Measurements from ENCODE around the gene LMNB1. TPM values are rescaled to one million over a fixed set of nuclear protein-coding genes. Genes with fewer than 3 reads are reported as not detected.
"Not testable (repeated sequence)": the region's sequence is repeated elsewhere in the genome, so short reads cannot be mapped to it uniquely, and the experiment has no call there.

The LMNB1 gene
- total RNA-seq: 10 to 100 TPM; 14.1 to 81.8 (median 30.6) TPM
- long read RNA-seq, donor 1, partial matches to known transcripts: 0 of 2 reads
- long read RNA-seq, donor 1, other reads (novel, unspliced or antisense): 0 of 2 reads
- long read RNA-seq, donor 2, partial matches to known transcripts: 1 of 4 reads
- long read RNA-seq, donor 2, other reads (novel, unspliced or antisense): 0 of 4 reads

DNA sequence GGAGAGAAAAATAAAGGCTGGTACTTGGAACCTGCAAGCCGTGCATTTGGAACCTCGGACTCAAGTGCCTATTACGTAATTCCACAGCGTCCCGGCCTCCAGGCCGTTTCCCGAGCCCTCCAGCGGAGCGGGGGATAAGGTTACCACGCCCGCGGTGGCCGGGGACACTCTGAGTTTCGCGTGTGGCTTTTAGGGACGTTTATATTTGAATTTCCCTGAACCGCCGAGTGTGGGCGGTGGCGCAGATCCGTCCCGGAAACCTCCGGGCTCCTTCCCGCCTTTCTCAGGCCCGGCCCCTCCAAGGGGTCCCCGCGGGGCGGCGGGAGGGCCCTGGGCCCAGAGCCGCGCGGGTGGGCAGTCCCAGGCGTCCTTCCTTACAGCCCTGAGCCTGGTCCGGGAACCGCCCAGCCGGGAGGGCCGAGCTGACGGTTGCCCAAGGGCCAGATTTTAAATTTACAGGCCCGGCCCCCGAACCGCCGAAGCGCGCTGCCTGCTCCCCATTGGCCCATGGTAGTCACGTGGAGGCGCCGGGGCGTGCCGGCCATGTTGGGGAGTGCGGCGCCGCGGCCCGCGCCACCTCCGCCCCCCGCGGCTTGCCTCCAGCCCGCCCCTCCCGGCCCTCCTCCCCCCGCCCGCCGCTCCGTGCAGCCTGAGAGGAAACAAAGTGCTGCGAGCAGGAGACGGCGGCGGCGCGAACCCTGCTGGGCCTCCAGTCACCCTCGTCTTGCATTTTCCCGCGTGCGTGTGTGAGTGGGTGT, at the start of gene LMNB1:
LMNB1 (plus strand) TSS at position 638 of the 758 bp plus-strand sequence. CDS start 373 bp downstream, outside the sequence.
- intact Hi-C loops (cut with DNase I, micrococcal nuclease): no loop called here
- Histone ChIP-seq H3K36me3 (ENCODE audit: low read depth) (peaks cover 6% of the 10 kb centered on the region), H3K9me3 (no peaks in the 10 kb centered on the region), H3K4me3 (peak within 1 kb of the TSS; percentile 50), H3K4me1 (ENCODE audit: low read depth) (peaks cover 13% of the 10 kb centered on the region)
- ATAC-seq (peak; percentile 87), DNase-seq (peak; percentile 96 to 98 (median 97))
- no peak for TF ChIP-seq CTCF (IDR thresholded peaks at IDR 0.05)

DNA sequence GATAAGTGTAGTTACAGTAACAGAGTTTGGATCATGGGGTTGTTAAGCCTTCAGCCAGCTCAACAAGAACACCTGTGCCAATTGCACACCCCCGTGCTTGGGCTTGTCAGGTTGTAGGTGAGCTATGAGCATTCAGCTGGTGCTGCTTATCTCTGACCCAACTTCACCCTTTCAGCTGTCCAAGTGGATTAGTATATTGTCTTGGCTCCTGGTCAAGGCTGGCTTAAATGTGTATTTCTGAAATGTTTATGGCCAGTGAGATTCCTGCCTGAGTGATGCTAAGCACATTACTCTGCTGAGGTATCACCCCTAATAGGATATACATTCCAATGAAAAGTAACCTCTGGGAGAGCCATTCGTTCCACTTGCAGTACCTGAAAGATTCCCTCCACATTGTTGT, 44.2 kb upstream of the LMNB1 start:
- DNase-seq (peak in 1 of 3 donors; percentile 16), ATAC-seq (peak; percentile 61)
- TF ChIP-seq CTCF (IDR thresholded peaks at IDR 0.05): no peak
- H3K4me3 ChIP-seq: no peak overlapping the region
- H3K4me1 ChIP-seq (ENCODE audit: low read depth): no peaks in the 10 kb centered on the region
- no peaks in the 10 kb centered on the region for H3K9me3 ChIP-seq
- H3K36me3 ChIP-seq (ENCODE audit: low read depth): no peaks in the 10 kb centered on the region
- intact Hi-C loops (cut with DNase I, micrococcal nuclease): no loop called here

DNA sequence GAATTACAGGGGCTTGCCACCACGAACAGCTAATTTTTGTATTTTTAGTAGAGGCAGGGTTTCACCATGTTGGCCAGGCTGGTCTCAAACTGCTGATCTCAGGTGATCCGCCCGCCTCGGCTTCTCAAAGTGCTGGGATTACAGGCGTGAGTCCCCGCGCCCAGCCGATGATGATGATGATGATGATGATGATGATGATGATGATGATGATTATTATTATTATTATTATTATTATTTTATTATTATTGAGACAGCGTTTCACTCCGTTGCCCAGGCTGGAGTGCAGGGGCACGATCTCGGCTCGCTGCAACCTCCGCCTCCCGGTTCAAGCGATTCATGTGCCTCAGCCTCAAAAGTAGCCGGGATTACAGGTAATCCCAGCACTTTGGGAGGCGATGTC, 42.4 kb upstream of the LMNB1 start:
- H3K36me3 ChIP-seq (ENCODE audit: low read depth); intact Hi-C loops (cut with DNase I, micrococcal nuclease); H3K4me1 ChIP-seq (ENCODE audit: low read depth); H3K4me3 ChIP-seq; ATAC-seq; DNase-seq; H3K9me3 ChIP-seq: not testable (repeated sequence)

- Histone ChIP-seq H3K4me1 (ENCODE audit: low read depth) (no peaks in the 10 kb centered on the region), H3K36me3 (ENCODE audit: low read depth) (no peaks in the 10 kb centered on the region), H3K9me3 (no peaks in the 10 kb centered on the region), H3K4me3 (no peak overlapping the region)
- DNase-seq (no peak), ATAC-seq (no peak)
- intact Hi-C loops (cut with DNase I, micrococcal nuclease): no loop called here
- no peak for TF ChIP-seq CTCF (IDR thresholded peaks at IDR 0.05)
Measured at GRCh38 chr5:126736141-126736540, 40.8 kb upstream of the LMNB1 start.

GRCh38 chr5:126741361-126741760, 35.6 kb upstream of the LMNB1 start:
- no peaks in the 10 kb centered on the region for H3K4me1 ChIP-seq (ENCODE audit: low read depth)
- intact Hi-C loops (cut with DNase I, micrococcal nuclease): no loop called here
- H3K36me3 ChIP-seq (ENCODE audit: low read depth): no peaks in the 10 kb centered on the region
- no peak overlapping the region for H3K4me3 ChIP-seq
- no peak for TF ChIP-seq CTCF (IDR thresholded peaks at IDR 0.05)
- ATAC-seq (no peak), DNase-seq (no peak)
- H3K9me3 ChIP-seq: no peaks in the 10 kb centered on the region

GRCh38 chr5:126742425-126742824, 34.5 kb upstream of the LMNB1 start:
- no peak for ATAC-seq
- H3K36me3 ChIP-seq (ENCODE audit: low read depth): no peaks in the 10 kb centered on the region
- TF ChIP-seq CTCF (IDR thresholded peaks at IDR 0.05): no peak
- intact Hi-C loops (cut with DNase I, micrococcal nuclease): no loop called here
- H3K4me3 ChIP-seq: no peak overlapping the region
- H3K9me3 ChIP-seq: no peaks in the 10 kb centered on the region
- DNase-seq: no peak
- H3K4me1 ChIP-seq (ENCODE audit: low read depth): no peaks in the 10 kb centered on the region

Data from mucosa of descending colon (tissue), 3 donors.